ENCODE results near the gene SZT2.

DNA sequence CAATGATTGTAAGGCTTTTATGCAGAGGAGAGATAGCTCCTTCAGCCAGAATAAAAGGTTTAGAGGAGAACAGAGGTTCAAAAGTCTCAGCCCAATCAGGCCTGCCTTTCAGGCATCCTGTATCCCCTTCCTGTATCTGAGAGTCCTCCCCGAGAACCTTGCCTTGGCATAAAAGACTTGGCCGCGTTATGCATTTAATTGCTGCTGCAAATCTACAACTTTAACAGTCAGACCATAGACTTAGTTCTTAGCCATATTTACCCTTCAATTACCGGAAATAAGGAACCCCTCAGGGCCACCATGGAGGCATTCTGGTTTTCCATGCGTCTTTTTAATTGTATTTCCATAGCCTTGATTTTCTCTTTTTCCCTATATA, 82.4 kb downstream of the SZT2 start:
- TF ChIP-seq, protein P1, sequence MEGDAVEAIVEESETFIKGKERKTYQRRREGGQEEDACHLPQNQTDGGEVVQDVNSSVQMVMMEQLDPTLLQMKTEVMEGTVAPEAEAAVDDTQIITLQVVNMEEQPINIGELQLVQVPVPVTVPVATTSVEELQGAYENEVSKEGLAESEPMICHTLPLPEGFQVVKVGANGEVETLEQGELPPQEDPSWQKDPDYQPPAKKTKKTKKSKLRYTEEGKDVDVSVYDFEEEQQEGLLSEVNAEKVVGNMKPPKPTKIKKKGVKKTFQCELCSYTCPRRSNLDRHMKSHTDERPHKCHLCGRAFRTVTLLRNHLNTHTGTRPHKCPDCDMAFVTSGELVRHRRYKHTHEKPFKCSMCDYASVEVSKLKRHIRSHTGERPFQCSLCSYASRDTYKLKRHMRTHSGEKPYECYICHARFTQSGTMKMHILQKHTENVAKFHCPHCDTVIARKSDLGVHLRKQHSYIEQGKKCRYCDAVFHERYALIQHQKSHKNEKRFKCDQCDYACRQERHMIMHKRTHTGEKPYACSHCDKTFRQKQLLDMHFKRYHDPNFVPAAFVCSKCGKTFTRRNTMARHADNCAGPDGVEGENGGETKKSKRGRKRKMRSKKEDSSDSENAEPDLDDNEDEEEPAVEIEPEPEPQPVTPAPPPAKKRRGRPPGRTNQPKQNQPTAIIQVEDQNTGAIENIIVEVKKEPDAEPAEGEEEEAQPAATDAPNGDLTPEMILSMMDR (conservative IDR thresholded peaks at IDR 0.05 in 1 of 2, IDR thresholded peaks at IDR 0.05 in 1 of 2; ENCODE audit: extremely low read depth in 1 of 2, insufficient read depth in 1 of 2, low read depth in 1 of 2, low read length in 2 of 2), result no peak
- no peak for TF ChIP-seq EZH2 (IDR thresholded peaks at IDR 0.05; ENCODE audit: borderline replicate concordance, low read length)

All from mammary epithelial cell (primary cell).